HS-5 (cell line): ENCODE measurements around the gene FAM78A.
"Not testable (repeated sequence)": the region's sequence is repeated elsewhere in the genome, so short reads cannot be mapped to it uniquely, and the experiment has no call there.

ENCODE experiments used
- DNase-seq: peaks from one replicate; pipeline ENCODE4 v3.0.0-alpha.2; 2012; ENCODE audit warnings: low read depth

The FAM78A gene

DNA sequence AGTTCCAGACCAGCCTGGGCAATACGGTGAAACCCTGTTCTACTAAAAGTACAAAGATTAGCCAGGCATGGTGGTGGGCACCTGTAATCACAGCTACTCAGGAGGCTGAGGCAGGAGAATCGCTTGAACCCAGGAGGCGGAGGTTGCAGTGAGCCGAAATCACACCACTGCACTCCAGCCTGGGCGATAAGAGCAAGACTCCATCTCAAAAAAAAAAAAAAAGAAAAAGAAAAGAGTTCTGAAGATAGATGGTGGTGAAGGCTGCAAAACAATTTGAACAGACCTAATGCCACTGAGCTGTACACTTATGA is 13.3 kb downstream of the FAM78A start:
- not testable (repeated sequence) for DNase-seq

- no peak for DNase-seq
Observed at GRCh38 chr9:131262327-131263032, 13.8 kb downstream of the FAM78A start.

- no peak for DNase-seq
Observed at GRCh38 chr9:131260751-131261452, 15.4 kb downstream of the FAM78A start.

DNA sequence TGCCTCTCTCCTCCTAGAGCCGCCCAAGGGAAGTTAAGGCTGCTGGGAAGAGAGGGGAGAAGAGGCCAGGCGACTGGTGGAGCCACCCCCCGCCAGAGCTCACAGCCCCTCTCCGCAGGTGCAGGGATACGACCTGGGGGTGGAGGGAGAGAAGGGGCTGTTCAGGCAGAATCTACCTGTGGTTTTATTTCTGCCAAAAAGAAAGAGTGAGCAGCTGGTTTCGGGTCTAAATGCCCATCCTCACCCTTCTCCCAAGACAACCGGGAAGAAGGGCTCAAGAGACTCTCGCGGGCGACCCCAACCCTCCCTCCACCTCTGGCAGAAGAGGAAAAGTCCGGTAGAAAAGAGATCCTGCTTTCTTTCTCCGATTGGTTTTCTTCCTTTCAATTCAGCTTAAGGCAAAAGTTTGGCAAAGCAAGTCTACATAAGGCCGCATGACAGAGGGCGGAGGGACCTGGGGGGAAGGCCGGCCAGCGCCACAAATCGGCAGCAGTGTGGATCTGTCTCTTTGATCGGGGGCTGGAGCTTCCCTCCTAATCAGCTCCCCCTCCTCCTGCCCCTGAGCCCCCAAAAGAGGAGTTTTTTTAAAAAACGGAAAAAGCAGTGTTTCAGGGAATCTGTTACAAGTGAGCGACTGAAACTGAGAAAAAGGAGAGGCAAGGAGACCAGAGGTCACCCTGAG is 16.3 kb downstream of the FAM78A start:
- no peak for DNase-seq

DNA sequence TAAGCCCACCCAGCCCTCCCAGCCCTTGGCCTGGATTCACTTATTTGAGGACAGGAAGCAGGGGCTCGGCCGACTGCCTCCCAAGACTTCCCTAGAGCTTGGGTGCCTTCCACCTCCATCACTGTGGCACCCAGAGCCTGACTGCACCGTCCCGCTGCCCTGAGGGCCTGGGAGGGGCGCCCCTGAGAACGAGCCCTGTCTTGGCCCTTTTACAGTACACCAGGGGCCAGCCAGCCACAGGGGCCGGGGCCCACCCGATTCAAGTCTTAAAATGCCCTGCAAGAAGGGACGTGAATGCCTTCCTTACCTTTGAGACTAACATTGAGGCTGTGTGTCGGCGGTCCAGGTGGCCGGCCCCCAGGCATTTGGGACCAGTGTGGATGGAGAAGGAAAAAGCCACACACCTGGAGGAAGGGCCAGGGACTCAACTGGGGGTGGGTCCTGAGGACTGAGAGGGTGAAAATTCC is 16.8 kb downstream of the FAM78A start:
- DNase-seq: no peak

- no peak for DNase-seq
Observed at GRCh38 chr9:131258698-131259431, 17.4 kb downstream of the FAM78A start.

DNA sequence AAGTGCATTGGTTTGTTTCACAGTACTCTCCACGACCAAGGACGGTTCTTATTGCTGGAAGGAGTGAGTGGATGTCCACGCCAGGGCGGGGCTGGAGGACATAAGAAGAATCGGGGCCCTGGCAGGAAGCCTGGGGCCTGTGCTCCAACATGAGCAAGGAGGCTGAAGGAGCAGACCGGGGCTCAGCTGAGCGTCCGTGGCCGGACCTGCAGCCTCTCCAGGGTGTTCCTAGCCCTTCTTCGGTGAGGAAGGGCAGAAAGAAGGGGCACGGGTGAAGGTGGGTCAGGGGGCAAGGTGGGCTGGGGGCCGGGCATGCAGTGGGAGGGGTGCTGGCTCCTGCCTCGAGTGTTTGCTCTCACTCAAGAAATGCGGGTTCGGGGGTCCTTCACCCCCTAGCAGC is 18.1 kb downstream of the FAM78A start:
- DNase-seq: no peak

- no peak for DNase-seq
Observed at GRCh38 chr9:131257266-131258025, 18.9 kb downstream of the FAM78A start.

DNA sequence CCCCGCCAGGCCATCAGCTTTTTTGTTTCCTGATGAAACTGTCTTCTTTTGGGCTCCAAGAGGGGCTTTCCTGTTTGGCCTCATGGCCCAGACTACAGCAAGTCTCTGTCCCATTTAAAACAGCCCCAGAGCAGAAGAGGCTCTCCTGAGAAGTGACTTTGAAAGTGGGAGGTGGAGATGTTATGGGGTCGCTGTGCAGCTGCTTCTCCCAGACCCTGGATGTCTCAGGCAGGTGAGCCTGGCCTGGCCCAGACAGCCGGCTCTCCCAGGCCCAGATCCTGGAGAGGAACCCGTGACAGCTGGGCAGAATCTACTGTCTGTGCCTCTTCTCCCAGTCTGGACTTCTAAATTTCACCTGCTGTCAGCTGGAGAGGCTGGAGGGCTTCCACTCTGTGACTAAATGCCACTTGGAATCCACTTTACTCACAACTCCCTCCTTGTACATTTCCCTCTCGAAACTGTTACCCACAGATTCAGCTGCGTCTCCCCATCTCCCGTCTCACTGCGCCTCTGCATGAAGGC is 20.6 kb downstream of the FAM78A start:
- DNase-seq: no peak

DNA sequence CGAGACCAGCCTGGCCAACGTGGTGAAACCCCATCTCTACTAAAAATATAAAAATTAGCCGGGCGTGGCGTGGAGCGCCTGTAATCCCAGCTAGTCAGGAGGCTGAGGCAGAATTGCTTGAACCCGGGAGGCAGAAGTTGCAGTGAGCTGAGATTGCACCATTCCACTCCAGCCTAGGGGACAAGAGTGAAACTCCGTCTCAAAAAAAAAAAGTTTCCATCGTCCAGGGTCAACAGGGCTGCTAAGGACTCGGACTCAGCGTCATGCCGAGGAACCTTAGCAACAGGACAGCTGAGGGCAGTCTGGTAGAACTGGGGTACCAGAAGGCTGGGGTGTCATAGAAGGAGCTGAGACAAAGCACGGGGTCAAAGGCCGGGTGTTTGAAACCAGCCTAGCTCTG is 21.7 kb downstream of the FAM78A start:
- DNase-seq: no peak

GRCh38 chr9:131253891-131254491 is 22.3 kb downstream of the FAM78A start:
- no peak for DNase-seq

DNA sequence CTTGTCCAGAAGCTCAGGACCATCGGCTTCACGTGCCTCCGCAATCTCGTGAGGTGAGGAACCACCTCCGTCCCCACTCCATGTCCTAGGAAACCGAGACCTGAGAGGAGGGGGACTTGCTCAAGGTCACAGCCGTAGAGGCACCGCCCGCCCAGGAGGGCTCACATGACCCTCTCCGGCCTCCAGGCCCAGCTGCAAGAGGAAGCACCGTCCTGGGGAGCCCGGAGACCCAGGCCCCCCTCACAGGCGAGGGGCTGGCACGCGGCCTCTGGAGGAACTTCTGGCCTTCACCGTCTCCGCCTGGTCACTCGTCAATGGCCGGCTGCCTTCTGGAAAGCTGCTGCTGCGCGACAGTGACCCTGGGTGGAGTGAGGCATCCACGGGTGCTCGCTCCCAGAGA is 24.2 kb downstream of the FAM78A start:
- DNase-seq: no peak

GRCh38 chr9:131246618-131247017 is 29.7 kb downstream of the FAM78A start:
- DNase-seq: no peak

DNA sequence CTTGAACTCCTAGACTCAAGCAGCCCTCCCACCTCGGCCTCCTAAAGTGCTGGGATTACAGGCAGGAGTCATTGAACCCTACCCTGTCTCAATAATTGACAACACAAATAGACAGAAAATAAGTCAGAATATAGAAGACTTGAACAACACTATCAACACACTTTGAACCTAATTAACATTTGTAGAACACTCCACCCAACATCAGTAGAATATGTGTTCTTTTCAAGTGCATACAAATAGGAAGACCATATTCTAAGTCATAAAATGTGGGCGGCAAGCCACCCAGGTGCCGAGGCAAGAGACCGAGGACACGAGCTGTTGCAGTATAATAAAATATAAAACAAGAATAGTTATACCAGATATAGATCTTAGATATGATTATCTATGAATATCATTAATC is 32.0 kb downstream of the FAM78A start:
- not testable (repeated sequence) for DNase-seq

DNA sequence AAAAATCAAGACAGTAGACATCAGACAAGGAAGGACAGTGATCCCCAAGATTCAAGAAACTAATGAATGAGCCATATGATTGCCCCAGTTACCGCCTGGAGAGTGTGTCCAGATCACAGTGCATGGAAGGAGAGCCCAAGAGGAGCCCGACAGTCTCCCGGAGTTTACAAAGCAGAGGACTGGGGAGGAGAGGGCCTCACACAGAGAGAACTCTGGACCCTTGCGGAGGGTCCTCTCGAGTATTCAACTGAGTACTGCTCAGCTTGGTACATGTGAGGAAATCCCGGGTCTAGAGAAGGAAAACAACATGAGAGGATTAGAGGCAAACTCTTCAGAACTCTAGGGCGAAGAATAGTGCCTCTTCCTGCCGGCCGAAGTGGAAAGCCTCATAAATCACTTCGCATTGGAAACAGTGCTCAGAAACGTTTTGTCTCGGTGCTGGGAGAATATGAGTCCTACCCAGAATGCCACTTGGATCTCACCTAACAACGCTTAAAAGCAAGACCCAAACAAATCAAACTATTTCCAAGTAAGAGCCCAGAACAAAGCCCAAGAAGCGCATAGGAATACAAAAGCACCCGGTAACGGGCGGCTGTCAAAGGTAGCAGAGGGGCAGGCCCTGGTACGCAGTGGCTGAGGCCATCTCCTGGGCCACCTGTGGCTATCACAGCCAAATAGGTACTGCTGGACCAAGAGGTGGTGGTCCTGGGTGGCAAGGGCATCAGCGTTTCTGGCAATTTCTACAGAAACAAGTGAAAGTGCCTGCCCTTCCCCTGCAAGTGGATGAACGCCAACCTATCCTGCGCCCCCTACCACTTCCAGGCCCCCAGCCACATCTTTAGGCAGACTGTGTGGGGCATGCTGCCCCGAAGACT is 36.0 kb downstream of the FAM78A start:
- no peak for DNase-seq

DNA sequence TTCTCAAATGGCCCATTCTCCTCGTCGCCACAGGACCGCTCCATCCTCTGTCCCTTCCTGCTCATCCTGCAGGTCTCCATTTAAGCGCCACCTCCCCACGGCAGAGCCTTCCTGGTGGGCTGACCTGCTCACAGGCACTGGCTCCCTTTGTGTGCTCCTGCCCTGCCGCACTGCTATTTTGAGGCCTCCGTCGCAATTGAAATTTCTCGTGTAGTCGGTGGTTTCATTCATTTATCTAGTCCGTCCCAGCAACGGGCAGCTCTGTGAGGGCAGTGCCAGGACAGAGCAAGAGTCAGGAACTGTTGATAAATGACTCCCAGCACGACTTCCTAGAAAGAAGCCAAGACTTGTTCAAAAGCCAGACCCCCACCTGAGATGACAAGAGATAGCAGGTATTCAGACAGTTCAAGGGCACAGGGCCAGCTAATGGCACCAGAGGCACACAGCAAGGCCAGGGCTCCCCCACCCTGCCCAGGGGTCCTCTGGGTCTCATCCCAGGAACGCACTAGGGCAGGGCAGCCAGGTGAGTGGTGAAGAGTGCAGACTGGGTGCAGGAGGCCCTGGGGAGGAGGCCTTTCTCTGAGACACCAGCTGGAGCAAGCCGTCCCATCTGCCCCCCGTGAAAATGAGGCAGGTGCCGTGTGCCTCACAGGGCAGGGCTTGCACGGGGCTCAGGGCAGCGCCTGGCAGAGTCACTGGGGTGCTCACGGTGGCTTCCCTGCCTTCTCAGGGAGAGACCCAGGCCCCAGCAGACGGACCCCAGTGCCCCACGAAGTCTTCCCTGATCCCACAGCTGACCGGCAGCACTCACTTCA is 36.9 kb downstream of the FAM78A start:
- no peak for DNase-seq

GRCh38 chr9:131238402-131239021 is 37.8 kb downstream of the FAM78A start:
- DNase-seq: no peak

- no peak for DNase-seq
Observed at GRCh38 chr9:131237931-131238401, 38.3 kb downstream of the FAM78A start.

- no peak for DNase-seq
Observed at GRCh38 chr9:131237291-131237690, 39.0 kb downstream of the FAM78A start.
